HEK293 (cell line): ENCODE results near the gene GLG1.

Experiments
- CTCF ChIA-PET: fragments of 350-600 bp; formaldehyde crosslinking; extraction: SDS; loops from one replicate; lab custom pipeline; 2021; ENCODE audit warnings: antibody characterized with exemption; lab: Yijun Ruan, JAX
- POLR2A ChIA-PET: fragments of 300-600 bp; formaldehyde crosslinking; extraction: SDS; loops from one replicate; lab custom pipeline; 2020; ENCODE audit warnings: antibody characterized with exemption, inconsistent platforms; lab: Yijun Ruan, JAX
- H3K27ac ChIP-seq: fragments of 200-500 bp; sonication (Bioruptor generic); 2 replicates; pipeline ENCODE4 v1.5.1; 2014; ENCODE audit warnings: low read depth, low read length, control low read depth, inconsistent platforms; ENCODE audit errors: extremely low read depth
- H3K36me3 ChIP-seq, 2 experiments: fragments of 200-500 bp in 1 of 2; sonication (Bioruptor generic) in 1 of 2; 1 replicate in 1 of 2; 2 replicates in 1 of 2; pipeline ENCODE4 v1.5.1; 2014 to 2017; ENCODE audit warnings: inconsistent platforms in 2 of 2, low read length in 2 of 2; ENCODE audit not compliant: control insufficient read depth in 2 of 2, insufficient read depth in 1 of 2
- H3K4me1 ChIP-seq: fragments of 200-500 bp; sonication (Bioruptor generic); 2 replicates; pipeline ENCODE4 v1.5.1; 2014; ENCODE audit warnings: mild to moderate bottlenecking, low read length, inconsistent platforms; ENCODE audit not compliant: control insufficient read depth, insufficient read depth
- H3K4me3 ChIP-seq: 2 replicates; pipeline ENCODE4 v1.5.1; 2011; ENCODE audit warnings: low read depth, mild to moderate bottlenecking, control low read depth, low read length, moderate library complexity
- H3K9me3 ChIP-seq: fragments of 200-500 bp; sonication (Bioruptor generic); 2 replicates; pipeline ENCODE4 v1.5.1; 2014; ENCODE audit warnings: low read depth, low read length, inconsistent platforms; ENCODE audit not compliant: control insufficient read depth, insufficient read depth
- SP3 ChIP-seq: fragments of 450-650 bp; formaldehyde crosslinking; IDR thresholded peaks from 2 replicates; pipeline ENCODE4 v1.5.1; 2016; ENCODE audit warnings: missing biosample characterization, missing genetic modification characterization
- ZBTB17 ChIP-seq: fragments of 450-650 bp; formaldehyde crosslinking; IDR thresholded peaks from 2 replicates; pipeline ENCODE4 v1.5.1; 2016; ENCODE audit warnings: missing biosample characterization, missing genetic modification characterization
- ZNF184 ChIP-seq: fragments of 450-650 bp; IDR thresholded peaks from 2 replicates; pipeline ENCODE4 v1.5.1; 2018; ENCODE audit warnings: missing biosample characterization, mild to moderate bottlenecking, missing genetic modification characterization
- ZNF223 ChIP-seq: fragments of 450-650 bp; formaldehyde crosslinking; IDR thresholded peaks from 2 replicates; pipeline ENCODE4 v1.5.1; 2016; ENCODE audit warnings: missing biosample characterization, missing genetic modification characterization
- ZNF354C ChIP-seq: fragments of 450-650 bp; formaldehyde crosslinking; IDR thresholded peaks from 2 replicates; pipeline ENCODE4 v1.5.1; 2016; ENCODE audit warnings: missing biosample characterization, missing genetic modification characterization, low read depth, borderline replicate concordance
- ZNF37A ChIP-seq: fragments of 450-650 bp; IDR thresholded peaks from 2 replicates; pipeline ENCODE4 v1.5.1; 2018; ENCODE audit warnings: missing biosample characterization, missing genetic modification characterization
- ZNF426 ChIP-seq: fragments of 450-650 bp; formaldehyde crosslinking; IDR thresholded peaks from 2 replicates; pipeline ENCODE4 v1.5.1; 2017; ENCODE audit warnings: missing biosample characterization, missing genetic modification characterization, mild to moderate bottlenecking, inconsistent platforms, moderate library complexity
- ZNF664 ChIP-seq: fragments of 450-650 bp; formaldehyde crosslinking; IDR thresholded peaks from 2 replicates; pipeline ENCODE4 v1.5.1; 2016; ENCODE audit warnings: missing biosample characterization, missing genetic modification characterization
- ZNF670 ChIP-seq: fragments of 450-650 bp; formaldehyde crosslinking; IDR thresholded peaks from 2 replicates; pipeline ENCODE4 v1.5.1; 2016; ENCODE audit warnings: missing biosample characterization, missing genetic modification characterization, low read depth
- TF ChIP-seq, protein P1 (sequence below): fragments of 450-650 bp; formaldehyde crosslinking; IDR thresholded peaks from 2 replicates; pipeline ENCODE4 v1.5.1; 2017; ENCODE audit warnings: missing biosample characterization, missing genetic modification characterization
- TF ChIP-seq, protein P2 (sequence below): fragments of 450-650 bp; formaldehyde crosslinking; IDR thresholded peaks from 2 replicates; pipeline ENCODE4 v1.5.1; 2016; ENCODE audit warnings: missing biosample characterization, missing genetic modification characterization, borderline replicate concordance
- TF ChIP-seq, protein P3 (sequence below): fragments of 450-650 bp; formaldehyde crosslinking; conservative IDR thresholded peaks from 2 replicates; pipeline ENCODE4 v1.5.1; 2016; ENCODE audit warnings: low read depth, missing biosample characterization, missing genetic modification characterization

GLG1 gene

DNA sequence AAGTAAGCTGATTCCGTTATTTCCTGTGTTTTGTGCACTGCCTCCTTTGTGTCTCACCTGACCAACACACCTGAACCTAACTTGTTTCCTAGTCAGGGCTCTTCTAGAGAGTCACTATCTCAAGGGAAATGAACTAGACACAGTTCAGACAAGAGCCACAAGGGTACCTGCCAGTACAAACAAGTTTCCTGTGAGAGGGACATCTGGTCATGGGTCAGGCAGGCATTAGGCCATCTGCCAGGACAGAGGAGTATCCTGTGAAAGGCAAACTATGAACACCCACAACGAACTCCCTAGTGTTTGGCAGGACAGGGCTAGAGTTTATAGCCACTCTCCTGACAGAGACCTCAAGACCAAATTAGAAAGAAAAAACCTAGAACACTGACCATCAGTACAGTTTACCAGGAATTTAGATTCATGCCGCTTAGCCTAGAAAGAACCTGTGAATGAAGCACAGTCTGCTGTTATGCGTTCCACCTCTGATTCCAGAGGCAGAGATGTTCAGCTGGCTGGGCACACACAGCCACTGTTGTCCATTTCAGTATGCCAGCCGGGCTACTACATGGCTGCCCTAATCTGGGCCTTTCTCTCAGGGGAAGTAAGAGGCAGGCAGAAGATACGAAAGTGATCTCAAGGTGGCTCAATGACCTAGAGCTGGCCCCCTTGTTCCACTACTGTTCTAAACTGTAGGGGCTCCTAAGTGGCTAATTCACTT is 20.7 kb upstream of the GLG1 start:
- CTCF ChIA-PET, result interaction anchor here (0.6 kb wide), 1 partner anchor 133 kb away, joined by 3 read pairs; no protein-coding TSS in a partner anchor
- no peak overlapping the region for H3K27ac ChIP-seq

More for the DNA sequence above, 20.7 kb upstream of the GLG1 start:
- peaks cover 47 to 100% of the 10 kb centered on the region in 2 experiments for H3K36me3 ChIP-seq
- TF ChIP-seq ZBTB17 (tag by site-specific recombination) (no peak), SP3 (tag by site-specific recombination) (no peak), ZNF354C (tag by site-specific recombination) (no peak), ZNF184 (tag by site-specific recombination) (no peak), ZNF670 (tag by site-specific recombination) (no peak), ZNF223 (tag by site-specific recombination) (no peak), ZNF37A (tag by site-specific recombination) (no peak), ZNF664 (tag by site-specific recombination) (no peak), ZNF426 (tag by site-specific recombination) (no peak)
- TF ChIP-seq, protein P1, sequence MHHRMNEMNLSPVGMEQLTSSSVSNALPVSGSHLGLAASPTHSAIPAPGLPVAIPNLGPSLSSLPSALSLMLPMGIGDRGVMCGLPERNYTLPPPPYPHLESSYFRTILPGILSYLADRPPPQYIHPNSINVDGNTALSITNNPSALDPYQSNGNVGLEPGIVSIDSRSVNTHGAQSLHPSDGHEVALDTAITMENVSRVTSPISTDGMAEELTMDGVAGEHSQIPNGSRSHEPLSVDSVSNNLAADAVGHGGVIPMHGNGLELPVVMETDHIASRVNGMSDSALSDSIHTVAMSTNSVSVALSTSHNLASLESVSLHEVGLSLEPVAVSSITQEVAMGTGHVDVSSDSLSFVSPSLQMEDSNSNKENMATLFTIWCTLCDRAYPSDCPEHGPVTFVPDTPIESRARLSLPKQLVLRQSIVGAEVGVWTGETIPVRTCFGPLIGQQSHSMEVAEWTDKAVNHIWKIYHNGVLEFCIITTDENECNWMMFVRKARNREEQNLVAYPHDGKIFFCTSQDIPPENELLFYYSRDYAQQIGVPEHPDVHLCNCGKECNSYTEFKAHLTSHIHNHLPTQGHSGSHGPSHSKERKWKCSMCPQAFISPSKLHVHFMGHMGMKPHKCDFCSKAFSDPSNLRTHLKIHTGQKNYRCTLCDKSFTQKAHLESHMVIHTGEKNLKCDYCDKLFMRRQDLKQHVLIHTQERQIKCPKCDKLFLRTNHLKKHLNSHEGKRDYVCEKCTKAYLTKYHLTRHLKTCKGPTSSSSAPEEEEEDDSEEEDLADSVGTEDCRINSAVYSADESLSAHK, result no peak
- TF ChIP-seq, protein P2, sequence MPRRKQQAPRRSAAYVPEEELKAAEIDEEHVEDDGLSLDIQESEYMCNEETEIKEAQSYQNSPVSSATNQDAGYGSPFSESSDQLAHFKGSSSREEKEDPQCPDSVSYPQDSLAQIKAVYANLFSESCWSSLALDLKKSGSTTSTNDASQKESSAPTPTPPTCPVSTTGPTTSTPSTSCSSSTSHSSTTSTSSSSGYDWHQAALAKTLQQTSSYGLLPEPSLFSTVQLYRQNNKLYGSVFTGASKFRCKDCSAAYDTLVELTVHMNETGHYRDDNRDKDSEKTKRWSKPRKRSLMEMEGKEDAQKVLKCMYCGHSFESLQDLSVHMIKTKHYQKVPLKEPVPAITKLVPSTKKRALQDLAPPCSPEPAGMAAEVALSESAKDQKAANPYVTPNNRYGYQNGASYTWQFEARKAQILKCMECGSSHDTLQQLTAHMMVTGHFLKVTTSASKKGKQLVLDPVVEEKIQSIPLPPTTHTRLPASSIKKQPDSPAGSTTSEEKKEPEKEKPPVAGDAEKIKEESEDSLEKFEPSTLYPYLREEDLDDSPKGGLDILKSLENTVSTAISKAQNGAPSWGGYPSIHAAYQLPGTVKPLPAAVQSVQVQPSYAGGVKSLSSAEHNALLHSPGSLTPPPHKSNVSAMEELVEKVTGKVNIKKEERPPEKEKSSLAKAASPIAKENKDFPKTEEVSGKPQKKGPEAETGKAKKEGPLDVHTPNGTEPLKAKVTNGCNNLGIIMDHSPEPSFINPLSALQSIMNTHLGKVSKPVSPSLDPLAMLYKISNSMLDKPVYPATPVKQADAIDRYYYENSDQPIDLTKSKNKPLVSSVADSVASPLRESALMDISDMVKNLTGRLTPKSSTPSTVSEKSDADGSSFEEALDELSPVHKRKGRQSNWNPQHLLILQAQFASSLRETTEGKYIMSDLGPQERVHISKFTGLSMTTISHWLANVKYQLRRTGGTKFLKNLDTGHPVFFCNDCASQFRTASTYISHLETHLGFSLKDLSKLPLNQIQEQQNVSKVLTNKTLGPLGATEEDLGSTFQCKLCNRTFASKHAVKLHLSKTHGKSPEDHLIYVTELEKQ (tag by site-specific recombination), result no peak
- TF ChIP-seq, protein P3, sequence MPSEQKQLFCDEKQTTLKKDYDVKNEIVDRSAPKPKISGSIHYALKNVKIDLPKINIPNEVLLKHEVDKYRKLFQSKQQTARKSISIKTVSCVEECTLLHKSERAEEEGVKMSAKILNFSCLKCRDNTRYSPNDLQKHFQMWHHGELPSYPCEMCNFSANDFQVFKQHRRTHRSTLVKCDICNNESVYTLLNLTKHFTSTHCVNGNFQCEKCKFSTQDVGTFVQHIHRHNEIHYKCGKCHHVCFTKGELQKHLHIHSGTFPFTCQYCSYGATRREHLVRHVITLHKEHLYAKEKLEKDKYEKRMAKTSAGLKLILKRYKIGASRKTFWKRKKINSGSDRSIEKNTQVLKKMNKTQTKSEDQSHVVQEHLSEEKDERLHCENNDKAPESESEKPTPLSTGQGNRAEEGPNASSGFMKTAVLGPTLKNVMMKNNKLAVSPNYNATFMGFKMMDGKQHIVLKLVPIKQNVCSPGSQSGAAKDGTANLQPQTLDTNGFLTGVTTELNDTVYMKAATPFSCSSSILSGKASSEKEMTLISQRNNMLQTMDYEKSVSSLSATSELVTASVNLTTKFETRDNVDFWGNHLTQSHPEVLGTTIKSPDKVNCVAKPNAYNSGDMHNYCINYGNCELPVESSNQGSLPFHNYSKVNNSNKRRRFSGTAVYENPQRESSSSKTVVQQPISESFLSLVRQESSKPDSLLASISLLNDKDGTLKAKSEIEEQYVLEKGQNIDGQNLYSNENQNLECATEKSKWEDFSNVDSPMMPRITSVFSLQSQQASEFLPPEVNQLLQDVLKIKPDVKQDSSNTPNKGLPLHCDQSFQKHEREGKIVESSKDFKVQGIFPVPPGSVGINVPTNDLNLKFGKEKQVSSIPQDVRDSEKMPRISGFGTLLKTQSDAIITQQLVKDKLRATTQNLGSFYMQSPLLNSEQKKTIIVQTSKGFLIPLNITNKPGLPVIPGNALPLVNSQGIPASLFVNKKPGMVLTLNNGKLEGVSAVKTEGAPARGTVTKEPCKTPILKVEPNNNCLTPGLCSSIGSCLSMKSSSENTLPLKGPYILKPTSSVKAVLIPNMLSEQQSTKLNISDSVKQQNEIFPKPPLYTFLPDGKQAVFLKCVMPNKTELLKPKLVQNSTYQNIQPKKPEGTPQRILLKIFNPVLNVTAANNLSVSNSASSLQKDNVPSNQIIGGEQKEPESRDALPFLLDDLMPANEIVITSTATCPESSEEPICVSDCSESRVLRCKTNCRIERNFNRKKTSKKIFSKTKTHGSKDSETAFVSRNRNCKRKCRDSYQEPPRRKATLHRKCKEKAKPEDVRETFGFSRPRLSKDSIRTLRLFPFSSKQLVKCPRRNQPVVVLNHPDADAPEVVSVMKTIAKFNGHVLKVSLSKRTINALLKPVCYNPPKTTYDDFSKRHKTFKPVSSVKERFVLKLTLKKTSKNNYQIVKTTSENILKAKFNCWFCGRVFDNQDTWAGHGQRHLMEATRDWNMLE (tag by site-specific recombination), result no peak
- POLR2A ChIA-PET, result no interaction called here
- no peaks in the 10 kb centered on the region for H3K9me3 ChIP-seq
- no peak overlapping the region for H3K4me3 ChIP-seq
- H3K4me1 ChIP-seq, result no peaks in the 10 kb centered on the region
